ENCODE measurements around the gene ZSWIM3. TPM values are rescaled to one million over a fixed set of nuclear protein-coding genes. Genes with fewer than 3 reads are reported as not detected.

The ZSWIM3 gene
- total and polyA plus RNA-seq, 2 of the 8 experiments (the other 6 are each of a cell fraction or from before 2014, with no cell fraction given), result 5.5 to 6.9 TPM

GRCh38 chr20:45814314-45814713, 43.1 kb upstream of the ZSWIM3 start (continued):
- no peak for TF ChIP-seq CHD7 (IDR thresholded peaks at IDR 0.05; ENCODE audit: insufficient replicate concordance, low read length)
- no peak for TF ChIP-seq NRF1 (IDR thresholded peaks at IDR 0.05; ENCODE audit: low read depth, low read length)
- no peak for TF ChIP-seq RAD21 (IDR thresholded peaks at IDR 0.05 in 1 of 2, conservative IDR thresholded peaks at IDR 0.05 in 1 of 2; ENCODE audit: low read depth in 2 of 2, low read length in 2 of 2)
- TF ChIP-seq CTCF (IDR thresholded peaks at IDR 0.05; ENCODE audit: control extremely low read depth in 1 of 3, insufficient read depth in 1 of 3, low read depth in 1 of 3, low read length in 3 of 3), result no peak
- TF ChIP-seq POU5F1 (IDR thresholded peaks at IDR 0.05; ENCODE audit: low read depth, low read length), result no peak
- no peak for TF ChIP-seq CEBPB (IDR thresholded peaks at IDR 0.05; ENCODE audit: low read depth, low read length)
- TF ChIP-seq GABPA (IDR thresholded peaks at IDR 0.05; ENCODE audit: borderline replicate concordance, insufficient read depth, low read length), result no peak
